ENCODE data around the gene PALLD.
"Not testable (repeated sequence)": the region's sequence is repeated elsewhere in the genome, so short reads cannot be mapped to it uniquely, and the experiment has no call there.

The PALLD gene

GRCh38 chr4:168806247-168806646, 309.4 kb downstream of the PALLD start:
- DNase-seq, result not testable (repeated sequence)

DNA sequence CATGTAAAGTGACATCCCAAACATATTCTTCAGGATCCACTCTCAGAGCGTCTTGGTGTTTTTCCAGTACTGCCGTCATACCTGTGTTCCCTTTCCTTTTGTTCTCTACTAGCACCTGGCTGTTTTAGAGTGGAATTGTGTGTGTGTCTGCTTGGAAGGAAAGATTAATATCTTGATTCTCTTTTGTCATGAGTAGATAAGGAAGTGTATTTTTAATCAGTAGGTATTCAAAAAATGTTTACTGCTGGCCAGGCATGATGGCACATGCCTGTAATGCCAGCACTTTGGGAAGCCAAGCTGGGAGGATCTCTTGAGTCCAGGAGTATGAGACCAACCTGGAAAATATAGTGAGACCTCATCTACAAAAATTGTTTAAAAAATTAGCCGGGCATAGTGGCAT, 314.4 kb downstream of the PALLD start:
- no peak for DNase-seq

DNA sequence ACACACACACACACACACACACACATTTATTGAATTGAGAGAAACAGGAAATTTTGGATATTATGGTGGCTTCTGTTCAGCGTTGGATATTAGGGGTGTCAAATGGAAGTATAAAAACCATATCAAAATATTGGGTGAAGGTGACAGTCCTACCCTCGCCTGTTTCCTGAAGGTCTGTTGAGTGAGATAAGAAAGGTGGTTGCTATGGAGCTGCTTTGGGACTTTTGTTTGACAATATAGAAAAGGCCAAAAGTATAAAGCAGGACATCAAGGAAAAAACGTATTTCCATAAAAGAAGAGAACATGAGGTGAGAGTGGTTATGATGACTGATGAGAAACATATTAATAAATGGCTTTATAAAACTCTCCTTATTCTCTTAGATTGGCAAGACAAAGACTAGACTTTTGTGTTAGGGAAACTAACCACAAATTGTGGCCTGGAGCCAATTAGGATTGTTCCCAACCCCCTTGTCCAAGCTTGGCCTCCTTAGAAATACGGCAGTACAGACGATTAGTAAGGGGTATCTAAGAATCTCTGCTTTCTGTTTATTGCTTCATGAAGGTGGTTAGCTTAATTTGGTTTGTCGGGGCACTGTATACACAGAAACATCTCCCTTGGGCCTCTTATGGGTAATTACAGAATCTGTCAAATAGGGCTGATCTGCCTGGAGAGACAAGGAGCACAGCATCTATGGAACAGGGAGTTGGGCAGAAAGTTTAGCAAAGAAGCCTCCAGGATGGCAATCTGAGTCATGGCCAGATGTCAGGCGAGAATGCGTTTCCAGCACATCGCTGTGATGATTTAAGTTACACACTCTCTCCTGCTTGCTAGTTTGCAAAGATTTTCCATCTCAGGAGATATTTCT, 315.2 kb downstream of the PALLD start:
- DNase-seq, result peak; percentile 62

DNA sequence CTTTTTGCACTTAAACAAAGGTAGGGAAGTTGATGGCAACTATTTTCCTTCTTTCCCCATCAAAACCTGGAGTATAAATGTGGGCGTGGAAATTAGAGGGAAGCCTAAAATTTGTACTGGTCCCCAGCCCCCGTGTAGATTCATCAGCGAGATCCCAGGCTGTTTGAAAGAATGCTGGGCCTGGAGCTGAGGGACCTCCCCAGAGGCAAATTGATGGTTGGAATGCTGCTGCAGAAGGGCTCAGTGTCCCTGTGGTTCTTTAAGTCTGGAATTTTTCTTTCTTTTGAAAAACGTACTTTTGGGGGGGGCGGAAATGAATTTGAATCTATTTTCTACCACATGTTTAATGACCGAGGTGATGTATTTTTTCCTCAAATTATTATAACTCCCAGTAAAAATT, 316.0 kb downstream of the PALLD start:
- DNase-seq, result peak; percentile 49

- DNase-seq, result no peak
Observed at GRCh38 chr4:168813890-168814289, 317.0 kb downstream of the PALLD start.

DNA sequence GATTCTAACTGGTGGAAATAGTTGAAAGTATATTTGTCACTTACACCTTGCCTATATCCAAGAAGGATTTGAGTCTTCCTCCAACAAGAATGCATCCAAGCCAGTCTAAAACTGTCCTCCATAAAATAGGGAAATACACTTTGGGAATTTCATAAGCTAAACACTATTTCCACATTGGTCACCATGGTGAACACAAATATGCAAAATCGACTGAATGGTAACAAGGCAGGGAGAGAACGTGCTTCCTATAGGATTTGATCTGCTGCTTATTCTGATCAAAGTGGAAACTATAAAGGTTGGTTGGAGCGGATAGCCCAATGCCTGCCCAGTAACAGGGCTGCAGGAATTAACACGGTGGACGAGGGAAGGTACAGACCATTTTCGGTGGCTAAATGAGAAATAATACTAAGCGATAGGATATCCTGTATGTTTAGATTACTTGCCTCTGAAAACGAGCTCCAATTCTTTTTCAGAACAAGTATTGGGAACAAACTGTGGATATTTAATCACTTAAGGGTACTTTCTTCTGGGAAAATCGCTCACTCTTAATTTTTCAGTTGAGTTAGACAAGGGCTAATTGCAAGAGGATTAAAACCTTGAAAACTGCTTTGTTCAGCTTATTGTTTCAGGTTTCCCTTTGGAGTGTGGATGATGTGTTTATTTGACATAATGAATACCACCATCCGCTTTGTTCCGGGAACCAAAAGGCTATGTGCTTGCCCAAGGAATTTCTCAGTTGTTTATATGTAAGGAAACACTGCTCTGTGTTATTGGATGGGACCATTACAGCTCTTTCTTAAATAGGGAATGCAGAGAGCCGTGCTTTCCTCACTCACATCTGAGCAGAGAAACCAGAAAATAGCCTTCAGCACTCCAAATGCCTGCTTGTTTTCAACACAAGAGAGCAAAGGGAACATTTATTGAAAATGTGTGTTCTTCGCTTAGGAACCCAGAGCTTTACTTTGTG, 318.8 kb downstream of the PALLD start:
- peak; percentile 62 for DNase-seq

GRCh38 chr4:168817370-168817769, 320.5 kb downstream of the PALLD start:
- DNase-seq, result no peak

- no peak for DNase-seq
Observed at GRCh38 chr4:168822481-168822880, 325.6 kb downstream of the PALLD start.

GRCh38 chr4:168825975-168826374, 329.1 kb downstream of the PALLD start:
- no peak for DNase-seq

GRCh38 chr4:168826620-168827019, 329.8 kb downstream of the PALLD start:
- no peak for DNase-seq

- DNase-seq, result no peak
Observed at GRCh38 chr4:168830777-168831512, 334.1 kb downstream of the PALLD start.

GRCh38 chr4:168831585-168831918, 334.7 kb downstream of the PALLD start:
- no peak for DNase-seq

GRCh38 chr4:168831919-168832762, 335.3 kb downstream of the PALLD start:
- DNase-seq, result peak; percentile 94

GRCh38 chr4:168832763-168833575, 336.1 kb downstream of the PALLD start:
- DNase-seq, result peak; percentile 90

GRCh38 chr4:168833881-168834280, 337.0 kb downstream of the PALLD start:
- DNase-seq, result no peak

- DNase-seq, result no peak
Observed at GRCh38 chr4:168835880-168836454, 339.1 kb downstream of the PALLD start.

DNA sequence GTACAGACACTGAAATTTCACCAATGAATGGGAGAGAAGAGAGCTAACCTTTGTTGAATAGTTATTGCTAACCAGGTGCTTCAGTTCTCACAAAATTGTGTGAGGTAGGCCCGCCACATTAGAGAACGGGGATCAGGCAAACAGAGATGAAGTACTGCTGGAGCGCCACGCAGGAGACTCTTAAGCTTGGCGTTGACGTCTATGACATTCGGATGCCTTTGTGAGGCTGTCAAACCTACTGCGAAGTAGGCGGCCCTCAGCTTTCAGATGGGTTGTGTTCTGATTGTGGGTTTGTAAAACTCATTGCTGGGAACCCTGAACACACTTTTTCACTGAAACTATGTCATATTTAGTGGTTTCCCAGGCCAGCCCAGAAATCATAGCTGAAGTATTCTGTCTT, 339.6 kb downstream of the PALLD start:
- no peak for DNase-seq

- DNase-seq, result no peak
Observed at GRCh38 chr4:168837922-168838321, 341.1 kb downstream of the PALLD start.

DNA sequence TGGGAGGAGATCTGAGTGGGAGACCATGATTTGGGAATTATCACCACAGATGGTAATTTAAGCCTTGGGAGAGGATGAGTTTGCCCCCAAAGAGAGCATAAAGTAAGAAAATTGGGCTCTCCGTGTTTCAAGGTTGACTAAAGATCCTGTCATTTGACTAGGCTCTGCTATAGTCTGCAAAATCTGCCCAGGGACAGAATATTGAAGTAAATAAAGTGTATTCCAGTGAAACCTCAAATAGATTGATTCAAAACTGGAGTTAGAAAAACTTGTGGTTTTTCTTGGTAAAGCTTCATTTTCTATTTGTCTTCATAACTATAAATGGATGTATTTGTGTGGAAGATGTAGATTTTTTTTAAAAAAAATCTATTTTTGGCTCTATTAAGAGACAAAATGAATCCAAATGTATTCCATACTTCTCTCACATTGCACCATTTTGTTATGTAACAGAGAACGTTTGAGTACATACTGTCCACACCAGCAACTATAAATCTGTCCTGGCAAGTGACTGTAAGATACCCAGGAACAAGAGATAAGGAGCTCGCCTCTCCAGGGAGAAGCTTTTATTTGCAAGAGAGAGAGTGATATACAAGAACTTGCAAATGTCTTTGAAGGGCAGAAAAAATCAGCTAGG, 343.0 kb downstream of the PALLD start:
- DNase-seq, result no peak

DNA sequence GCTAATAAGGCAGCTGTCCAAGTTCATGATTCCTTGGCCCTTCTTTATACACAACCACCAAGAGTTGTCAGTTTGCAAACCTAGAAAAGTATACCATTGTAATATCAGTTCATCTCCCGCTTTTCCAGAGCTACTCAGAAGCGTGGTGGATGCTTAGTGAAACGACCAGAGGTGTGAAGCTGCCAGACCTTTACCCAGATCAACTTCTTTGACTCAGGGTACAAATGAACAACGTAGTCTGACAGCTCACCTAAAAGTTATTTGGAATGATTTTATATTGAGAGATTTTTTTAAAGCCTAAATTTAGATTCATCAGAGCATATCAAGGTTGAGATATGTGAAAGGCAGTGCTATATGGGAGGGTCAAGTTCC, 343.5 kb downstream of the PALLD start:
- DNase-seq, result no peak
